GM12878 (cell line): ENCODE measurements around the gene OR13A1. TPM values are rescaled to one million over a fixed set of nuclear protein-coding genes. Genes with fewer than 3 reads are reported as not detected.

Experiments used
- ATAC-seq: fragments of 200-7000 bp; cut with Tn5 transposase; 3 replicates; pipeline ENCODE4 v1.9.1; 2020; ENCODE audit warnings: mild to moderate bottlenecking, moderate library complexity
- BruUV-seq: library from RNA; stranded (reverse); fragments of 400-500 nt; replicated peaks from 2 replicates; lab custom pipeline; 2021; lab: Mats Ljungman, UMichigan
- CTCF ChIA-PET: fragments of 300-600 bp; sonication (Branson Sonifier 250); formaldehyde crosslinking; extraction: SDS; loops from one replicate; lab custom pipeline; 2021; ENCODE audit warnings: inconsistent platforms; lab: Yijun Ruan, JAX
- POLR2A ChIA-PET: fragments of 350-600 bp; formaldehyde crosslinking; extraction: SDS; loops from one replicate; lab custom pipeline; 2021; ENCODE audit warnings: inconsistent platforms; lab: Charles Lee
- RAD21 ChIA-PET: fragments of 300-600 bp; sonication (Branson Sonifier 250); formaldehyde crosslinking; loops from one replicate; lab custom pipeline; 2023; ENCODE audit warnings: antibody characterized with exemption; ENCODE audit not compliant: unreplicated experiment; lab: Charles Lee
- SMC1A ChIA-PET: fragments of 300-600 bp; sonication (Branson Sonifier 250); formaldehyde crosslinking; loops from one replicate; lab custom pipeline; 2023; ENCODE audit not compliant: unreplicated experiment, uncharacterized antibody; lab: Charles Lee
- DNase-seq: peaks from one replicate; pipeline ENCODE4 v3.0.0-alpha.2; 2011; ENCODE audit warnings: low read depth, low spot score
- FAIRE-seq: peaks from 3 replicates; lab custom pipeline; 2011; peaks lifted over from hg19 to GRCh38; lab: Jason Lieb, UNC
- H2AFZ ChIP-seq: 2 replicates; pipeline ENCODE4 v1.6.0; 2011; ENCODE audit warnings: low read depth, low read length, control low read depth; ENCODE audit not compliant: control insufficient read depth
- H3K27ac ChIP-seq: 2 replicates; pipeline ENCODE4 v1.5.1; 2011; ENCODE audit warnings: control low read depth; ENCODE audit not compliant: control insufficient read depth, insufficient read depth
- H3K27me3 ChIP-seq, 2 experiments: replicated peaks in 1 of 2; 2 replicates each; pipeline versions ENCODE4 v1.6.0 to v1.6.1; 2011; ENCODE audit warnings: low read length in 1 of 2; ENCODE audit not compliant: control insufficient read depth in 2 of 2, insufficient read depth in 2 of 2
- H3K36me3 ChIP-seq, 2 experiments: 2 replicates each; pipeline ENCODE4 v1.5.1; 2011; ENCODE audit warnings: low read length in 1 of 2; ENCODE audit not compliant: control insufficient read depth in 2 of 2, insufficient read depth in 2 of 2
- H3K4me1 ChIP-seq: 2 replicates; pipeline ENCODE4 v1.6.1; 2011; ENCODE audit warnings: mild to moderate bottlenecking, low read length, moderate library complexity, mixed read lengths; ENCODE audit not compliant: control insufficient read depth, insufficient read depth
- H3K4me2 ChIP-seq: 2 replicates; pipeline ENCODE4 v1.6.0; 2011; ENCODE audit warnings: control low read depth; ENCODE audit not compliant: control insufficient read depth, insufficient read depth
- H3K4me3 ChIP-seq: fragments of 200-600 bp; sonication (generic); 2 replicates; pipeline ENCODE4 v1.5.1; 2016
- H3K79me2 ChIP-seq: 2 replicates; pipeline ENCODE4 v1.6.0; 2011; ENCODE audit warnings: low read length; ENCODE audit not compliant: control insufficient read depth, insufficient read depth
- H3K9ac ChIP-seq: 2 replicates; pipeline ENCODE4 v1.8.0; 2011; ENCODE audit warnings: low read length, control low read depth, mixed read lengths; ENCODE audit not compliant: control insufficient read depth, insufficient read depth
- H3K9me3 ChIP-seq: replicated peaks from 3 replicates; pipeline ENCODE4 v1.5.1; 2011; ENCODE audit warnings: mild to moderate bottlenecking, low read length; ENCODE audit not compliant: control insufficient read depth, insufficient read depth
- H4K20me1 ChIP-seq: 2 replicates; pipeline ENCODE4 v1.6.0; 2011; ENCODE audit not compliant: control insufficient read depth, insufficient read depth
- CBFB ChIP-seq: IDR thresholded peaks from 2 replicates; pipeline ENCODE4 v1.6.1; 2016; ENCODE audit warnings: antibody characterized with exemption, low read depth
- CBX3 ChIP-seq: fragments of 200-600 bp; sonication (generic); IDR thresholded peaks from 2 replicates; pipeline ENCODE4 v1.6.1; 2016; ENCODE audit warnings: low read depth, borderline replicate concordance
- CEBPZ ChIP-seq: fragments of 150-350 bp; IDR thresholded peaks from 2 replicates; pipeline ENCODE4 v1.6.1; 2016; ENCODE audit warnings: low read depth, low read length
- FOS ChIP-seq: IDR thresholded peaks from 3 replicates; pipeline ENCODE4 v1.6.1; 2011; ENCODE audit warnings: borderline replicate concordance; ENCODE audit not compliant: insufficient read length; ENCODE audit errors: extremely low read depth
- JUND ChIP-seq: IDR thresholded peaks from 2 replicates; pipeline ENCODE4 v1.6.1; 2012; ENCODE audit warnings: low read depth, mild to moderate bottlenecking, low read length, improper control_type of control experiment, moderate library complexity
- MEF2B ChIP-seq: fragments of 450-650 bp; IDR thresholded peaks from 2 replicates; pipeline ENCODE4 v1.6.1; 2018; ENCODE audit warnings: mild to moderate bottlenecking, moderate library complexity; ENCODE audit not compliant: partially characterized antibody, poor library complexity, severe bottlenecking
- NFIC ChIP-seq: IDR thresholded peaks from 2 replicates; pipeline ENCODE4 v1.6.1; 2012; ENCODE audit warnings: low read depth, mild to moderate bottlenecking, inconsistent platforms, low read length, moderate library complexity
- NFYA ChIP-seq: IDR thresholded peaks from 2 replicates; pipeline ENCODE4 v1.6.1; 2011; ENCODE audit warnings: low read depth, mild to moderate bottlenecking, low read length, improper control_type of control experiment, borderline replicate concordance
- NR2C2 ChIP-seq: IDR thresholded peaks from 2 replicates; pipeline ENCODE4 v1.6.1; 2011; ENCODE audit warnings: borderline replicate concordance, low read depth; ENCODE audit not compliant: control insufficient read depth, insufficient read length
- NR2F1 ChIP-seq: fragments of 450-650 bp; conservative IDR thresholded peaks from 2 replicates; pipeline ENCODE4 v1.6.1; 2017; ENCODE audit warnings: mild to moderate bottlenecking
- POLR2AphosphoS2 ChIP-seq: IDR thresholded peaks from 2 replicates; pipeline ENCODE4 v1.6.1; 2011; ENCODE audit warnings: low read depth, mild to moderate bottlenecking, low read length, improper control_type of control experiment, moderate library complexity
- POU2F2 ChIP-seq: IDR thresholded peaks from 3 replicates; pipeline ENCODE4 v1.6.1; 2011; ENCODE audit warnings: low read depth, mild to moderate bottlenecking, low read length, borderline replicate concordance
- TBL1XR1 ChIP-seq: IDR thresholded peaks from 2 replicates; pipeline ENCODE4 v1.6.1; 2012; ENCODE audit warnings: low read depth, low read length, improper control_type of control experiment
- ZNF207 ChIP-seq: fragments of 450-650 bp; IDR thresholded peaks from 2 replicates; pipeline ENCODE4 v1.6.1; 2014; ENCODE audit warnings: antibody characterized with exemption, mild to moderate bottlenecking, borderline replicate concordance
- ZZZ3 ChIP-seq: IDR thresholded peaks from 2 replicates; pipeline ENCODE4 v1.6.1; 2011; ENCODE audit warnings: low read depth; ENCODE audit not compliant: control insufficient read depth, insufficient read length
- WGBS: methylation state at CpG from one replicate; pipeline ENCODE4 v1.1.6; 2016; ENCODE audit warnings: low lambda C conversion rate; ENCODE audit not compliant: insufficient replicate concordance, insufficient coverage; ENCODE audit errors: missing lambda C conversion rate; 5-methylcytosine and 5-hydroxymethylcytosine counted together
- in situ Hi-C: fragments of 300-500 bp; cut with MboI; formaldehyde crosslinking; loops from 9 replicates; pipeline ENCODE4 v1.14.3; 2018; ENCODE audit warnings: mixed read lengths
- intact Hi-C: fragments of 100-400 bp; cut with micrococcal nuclease; formaldehyde crosslinking; loops from one replicate; pipeline ENCODE4 v1.14.2; 2022; ENCODE audit not compliant: unreplicated experiment
- polyA plus RNA-seq, 11 experiments: library from polyadenylated mRNA; depleted of rRNA in 4 of 11; unstranded in 6 of 11; stranded (reverse) in 5 of 11; fragments of >200 nt; fragmentation: Nextera tagmentation in 4 of 11; fragmentation: Illumina TruSeq in 1 of 11; extraction: Ambion mirVana in 4 of 11; extraction: Trizol in 1 of 11; gene quantifications; 1 replicate in 1 of 11; 2 replicates in 10 of 11; pipeline versions ENCODE4 v1.2.1 to v1.2.3, GENCODE V29; 2011 to 2016; ENCODE audit warnings: inconsistent platforms in 2 of 11, missing spikeins in 2 of 11, low read depth in 1 of 11
- total RNA-seq, 4 experiments: library from RNA; depleted of rRNA in 3 of 4; stranded (reverse); fragments of >200 nt in 3 of 4; fragmentation: Illumina TruSeq in 1 of 4; extraction: Trizol in 1 of 4; gene quantifications; 2 replicates each; pipeline versions ENCODE4 v1.2.1 to v1.2.3, GENCODE V29; 2013 to 2021
- TF ChIP-seq, protein P1 (sequence below): fragments of 450-650 bp; IDR thresholded peaks from 2 replicates; pipeline ENCODE4 v1.6.1; 2017; ENCODE audit warnings: mild to moderate bottlenecking, moderate library complexity
- TF ChIP-seq, protein P2 (sequence below): IDR thresholded peaks from 2 replicates; pipeline ENCODE4 v1.6.1; 2011; ENCODE audit warnings: low read depth, low read length, improper control_type of control experiment, borderline replicate concordance

The OR13A1 gene
- total and polyA plus RNA-seq, 10 of the 15 experiments (the other 5 are each of a cell fraction or from before 2014, with no cell fraction given), result 0.14 to 0.56 (median 0.27) TPM; not detected in 1

GRCh38 chr10:45325116-45325515 lies 9.7 kb upstream of the OR13A1 start:
- DNase-seq (no peak), ATAC-seq (no peak), FAIRE-seq (no peak)
- Histone ChIP-seq H4K20me1 (no peaks in the 10 kb centered on the region), H3K4me3 (no peak overlapping the region), H3K79me2 (no peaks in the 10 kb centered on the region), H3K36me3 (no peaks in the 10 kb centered on the region), H3K9me3 (no peaks in the 10 kb centered on the region; the same call in 1 of the 3 replicates), H3K27ac (no peak overlapping the region), H3K4me2 (no peak overlapping the region), H2AFZ (no peak overlapping the region), H3K9ac (no peak overlapping the region), H3K27me3 (no peaks in the 10 kb centered on the region), H3K4me1 (no peaks in the 10 kb centered on the region)
- ChIA-PET RAD21 (no interaction called here), CTCF (no interaction called here), POLR2A (no interaction called here), SMC1A (interaction anchor here (1.3 kb wide), 1 partner anchor 10 kb away, joined by 3 read pairs; no protein-coding TSS in a partner anchor)
- no TSS peak for BruUV-seq
- 38% methylated on average over 1 of the region's 1 CpG for WGBS
- intact Hi-C loops, result no loop called here
- in situ Hi-C loops, result no loop called here
- TF ChIP-seq MEF2B, result no peak
- TF ChIP-seq FOS, result no peak
- TF ChIP-seq NFYA, result no peak
- no peak for TF ChIP-seq POU2F2
- no peak for TF ChIP-seq NR2C2
- TF ChIP-seq ZZZ3, result no peak
- TF ChIP-seq CBX3, result no peak
- no peak for TF ChIP-seq CEBPZ
- no peak for TF ChIP-seq JUND
- no peak for TF ChIP-seq NR2F1
- no peak for TF ChIP-seq NFIC
- no peak for TF ChIP-seq TBL1XR1
- TF ChIP-seq, protein P1, sequence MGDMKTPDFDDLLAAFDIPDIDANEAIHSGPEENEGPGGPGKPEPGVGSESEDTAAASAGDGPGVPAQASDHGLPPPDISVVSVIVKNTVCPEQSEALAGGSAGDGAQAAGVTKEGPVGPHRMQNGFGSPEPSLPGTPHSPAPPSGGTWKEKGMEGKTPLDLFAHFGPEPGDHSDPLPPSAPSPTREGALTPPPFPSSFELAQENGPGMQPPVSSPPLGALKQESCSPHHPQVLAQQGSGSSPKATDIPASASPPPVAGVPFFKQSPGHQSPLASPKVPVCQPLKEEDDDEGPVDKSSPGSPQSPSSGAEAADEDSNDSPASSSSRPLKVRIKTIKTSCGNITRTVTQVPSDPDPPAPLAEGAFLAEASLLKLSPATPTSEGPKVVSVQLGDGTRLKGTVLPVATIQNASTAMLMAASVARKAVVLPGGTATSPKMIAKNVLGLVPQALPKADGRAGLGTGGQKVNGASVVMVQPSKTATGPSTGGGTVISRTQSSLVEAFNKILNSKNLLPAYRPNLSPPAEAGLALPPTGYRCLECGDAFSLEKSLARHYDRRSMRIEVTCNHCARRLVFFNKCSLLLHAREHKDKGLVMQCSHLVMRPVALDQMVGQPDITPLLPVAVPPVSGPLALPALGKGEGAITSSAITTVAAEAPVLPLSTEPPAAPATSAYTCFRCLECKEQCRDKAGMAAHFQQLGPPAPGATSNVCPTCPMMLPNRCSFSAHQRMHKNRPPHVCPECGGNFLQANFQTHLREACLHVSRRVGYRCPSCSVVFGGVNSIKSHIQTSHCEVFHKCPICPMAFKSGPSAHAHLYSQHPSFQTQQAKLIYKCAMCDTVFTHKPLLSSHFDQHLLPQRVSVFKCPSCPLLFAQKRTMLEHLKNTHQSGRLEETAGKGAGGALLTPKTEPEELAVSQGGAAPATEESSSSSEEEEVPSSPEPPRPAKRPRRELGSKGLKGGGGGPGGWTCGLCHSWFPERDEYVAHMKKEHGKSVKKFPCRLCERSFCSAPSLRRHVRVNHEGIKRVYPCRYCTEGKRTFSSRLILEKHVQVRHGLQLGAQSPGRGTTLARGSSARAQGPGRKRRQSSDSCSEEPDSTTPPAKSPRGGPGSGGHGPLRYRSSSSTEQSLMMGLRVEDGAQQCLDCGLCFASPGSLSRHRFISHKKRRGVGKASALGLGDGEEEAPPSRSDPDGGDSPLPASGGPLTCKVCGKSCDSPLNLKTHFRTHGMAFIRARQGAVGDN, result no peak
- TF ChIP-seq POLR2AphosphoS2, result no peak
- TF ChIP-seq, protein P2, sequence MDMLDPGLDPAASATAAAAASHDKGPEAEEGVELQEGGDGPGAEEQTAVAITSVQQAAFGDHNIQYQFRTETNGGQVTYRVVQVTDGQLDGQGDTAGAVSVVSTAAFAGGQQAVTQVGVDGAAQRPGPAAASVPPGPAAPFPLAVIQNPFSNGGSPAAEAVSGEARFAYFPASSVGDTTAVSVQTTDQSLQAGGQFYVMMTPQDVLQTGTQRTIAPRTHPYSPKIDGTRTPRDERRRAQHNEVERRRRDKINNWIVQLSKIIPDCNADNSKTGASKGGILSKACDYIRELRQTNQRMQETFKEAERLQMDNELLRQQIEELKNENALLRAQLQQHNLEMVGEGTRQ, result no peak
- no peak for TF ChIP-seq CBFB
- TF ChIP-seq ZNF207, result no peak
